ENCODE measurements around the gene SCRN2. TPM values are rescaled to one million over a fixed set of nuclear protein-coding genes. Genes with fewer than 3 reads are reported as not detected.
A peak's percentile ranks its signal among the peaks of the same experiment; 100 is the strongest.

Gene SCRN2
- total and polyA plus RNA-seq, 2 of the 13 experiments (the other 11 are each of a cell fraction or from before 2014, with no cell fraction given), result 21.7 to 29.5 TPM

DNA sequence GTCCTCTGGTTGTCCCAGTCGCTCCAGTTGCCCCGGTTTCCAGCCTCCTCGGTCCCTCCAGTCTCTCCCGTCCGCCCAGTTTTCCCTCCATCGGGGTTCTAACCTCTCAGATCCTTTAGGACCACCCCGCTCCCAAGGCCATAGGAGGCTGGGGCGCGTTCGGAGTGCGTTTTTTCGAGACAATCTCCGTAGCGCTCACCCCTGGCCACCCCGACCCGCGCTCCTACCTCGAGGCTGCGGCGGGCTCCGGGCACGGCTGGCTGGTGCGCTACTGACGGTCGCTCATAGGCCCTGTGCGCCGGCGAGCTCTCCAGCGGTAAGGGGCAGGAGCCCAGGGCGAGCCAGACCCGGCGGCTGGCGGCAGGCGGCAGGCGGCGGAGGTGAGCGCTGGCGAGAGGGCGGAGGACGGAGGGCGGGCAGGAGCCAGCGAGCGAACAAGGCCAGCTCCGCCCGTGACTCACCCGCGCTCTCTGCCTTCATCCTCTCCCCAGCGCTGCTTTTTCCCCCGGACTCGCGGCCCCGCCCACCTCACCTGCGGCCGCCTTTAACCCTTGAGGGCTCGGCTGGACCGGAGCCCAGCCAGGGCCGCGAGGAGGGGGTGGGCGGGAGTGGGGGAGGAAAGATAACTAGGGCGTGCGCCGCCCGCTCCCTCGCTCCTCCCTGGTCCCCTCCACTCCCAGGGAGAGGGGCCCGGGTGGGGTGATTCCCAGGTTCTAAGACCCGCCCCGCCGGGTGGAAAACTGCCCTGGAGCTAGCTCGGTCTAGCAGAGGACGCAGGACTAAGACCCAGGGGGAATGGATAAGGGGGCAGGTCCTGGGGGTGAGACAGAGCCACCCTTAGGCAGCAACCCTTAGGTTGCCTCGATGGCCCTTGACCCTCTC, 9.9 kb upstream of the SCRN2 start, which contains the start of gene SP6 (continued):
- no peak for TF ChIP-seq MLLT10 (CRISPR knock-in tag; IDR thresholded peaks at IDR 0.05)
- no peak for TF ChIP-seq MBD4 (IDR thresholded peaks at IDR 0.05; ENCODE audit: borderline replicate concordance, low read length)
- TF ChIP-seq, protein P1, sequence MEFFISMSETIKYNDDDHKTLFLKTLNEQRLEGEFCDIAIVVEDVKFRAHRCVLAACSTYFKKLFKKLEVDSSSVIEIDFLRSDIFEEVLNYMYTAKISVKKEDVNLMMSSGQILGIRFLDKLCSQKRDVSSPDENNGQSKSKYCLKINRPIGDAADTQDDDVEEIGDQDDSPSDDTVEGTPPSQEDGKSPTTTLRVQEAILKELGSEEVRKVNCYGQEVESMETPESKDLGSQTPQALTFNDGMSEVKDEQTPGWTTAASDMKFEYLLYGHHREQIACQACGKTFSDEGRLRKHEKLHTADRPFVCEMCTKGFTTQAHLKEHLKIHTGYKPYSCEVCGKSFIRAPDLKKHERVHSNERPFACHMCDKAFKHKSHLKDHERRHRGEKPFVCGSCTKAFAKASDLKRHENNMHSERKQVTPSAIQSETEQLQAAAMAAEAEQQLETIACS (CRISPR knock-in tag; IDR thresholded peaks at IDR 0.05), result no peak
- no peak for TF ChIP-seq ZNF333 (CRISPR knock-in tag; IDR thresholded peaks at IDR 0.05; ENCODE audit: borderline replicate concordance)
- TF ChIP-seq, protein P2, sequence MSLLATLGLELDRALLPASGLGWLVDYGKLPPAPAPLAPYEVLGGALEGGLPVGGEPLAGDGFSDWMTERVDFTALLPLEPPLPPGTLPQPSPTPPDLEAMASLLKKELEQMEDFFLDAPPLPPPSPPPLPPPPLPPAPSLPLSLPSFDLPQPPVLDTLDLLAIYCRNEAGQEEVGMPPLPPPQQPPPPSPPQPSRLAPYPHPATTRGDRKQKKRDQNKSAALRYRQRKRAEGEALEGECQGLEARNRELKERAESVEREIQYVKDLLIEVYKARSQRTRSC (CRISPR knock-in tag; IDR thresholded peaks at IDR 0.05; ENCODE audit: low read depth), result no peak
- TF ChIP-seq ZNF562 (CRISPR knock-in tag; IDR thresholded peaks at IDR 0.05; ENCODE audit: borderline replicate concordance), result no peak
- TF ChIP-seq PRMT3 (CRISPR knock-in tag; IDR thresholded peaks at IDR 0.05; ENCODE audit: borderline replicate concordance, low read depth), result no peak
- TF ChIP-seq ZNF260 (CRISPR knock-in tag; IDR thresholded peaks at IDR 0.05; ENCODE audit: borderline replicate concordance, low read depth), result no peak
- peak; percentile 82 for TF ChIP-seq HDAC1 (CRISPR knock-in tag; IDR thresholded peaks at IDR 0.05)
- no peak for TF ChIP-seq PTBP1 (IDR thresholded peaks at IDR 0.05; ENCODE audit: low read depth, low read length, poor library complexity, severe bottlenecking)
- peak; percentile 98 for TF ChIP-seq MTF2 (CRISPR knock-in tag; IDR thresholded peaks at IDR 0.05; ENCODE audit: borderline replicate concordance)
- no peak for TF ChIP-seq NR1H2 (CRISPR knock-in tag; IDR thresholded peaks at IDR 0.05; ENCODE audit: borderline replicate concordance, low read depth)
- TF ChIP-seq RARA (CRISPR knock-in tag; IDR thresholded peaks at IDR 0.05), result 0 out of 2 replicates have a peak, but pooled peaks have one; percentile 26
- no peak for TF ChIP-seq SMAD1 (CRISPR knock-in tag; IDR thresholded peaks at IDR 0.05; ENCODE audit: borderline replicate concordance, low read depth)
- TF ChIP-seq POLR2G (IDR thresholded peaks at IDR 0.05; ENCODE audit: low read depth, low read length), result peak; percentile 44; the same call in 1 of the 2 replicates
- no peak for TF ChIP-seq FOXK2 (IDR thresholded peaks at IDR 0.05)
- no peak for TF ChIP-seq HCFC1 (IDR thresholded peaks at IDR 0.05; ENCODE audit: low read depth, low read length)
- TF ChIP-seq DPF2 (CRISPR knock-in tag; IDR thresholded peaks at IDR 0.05; ENCODE audit: borderline replicate concordance, low read depth), result 0 out of 2 replicates have a peak, but pooled peaks have one; percentile 30
- TF ChIP-seq, protein P3, sequence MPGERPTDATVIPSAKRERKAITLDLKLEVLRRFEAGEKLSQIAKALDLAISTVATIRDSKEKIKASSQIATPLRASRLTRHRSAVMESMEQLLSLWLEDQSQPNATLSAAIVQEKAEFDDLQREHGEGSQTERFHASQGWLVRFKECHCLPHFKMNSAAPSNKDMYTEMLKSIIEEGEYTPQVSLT (CRISPR knock-in tag; IDR thresholded peaks at IDR 0.05; ENCODE audit: borderline replicate concordance, low read depth), result no peak
- no peak; the same call in 1 of the 2 replicates for TF ChIP-seq ZNF460 (CRISPR knock-in tag; IDR thresholded peaks at IDR 0.05; ENCODE audit: borderline replicate concordance)
- TF ChIP-seq ZNF484 (CRISPR knock-in tag; IDR thresholded peaks at IDR 0.05; ENCODE audit: borderline replicate concordance, low read depth), result no peak
- TF ChIP-seq ZBTB7B (CRISPR knock-in tag; IDR thresholded peaks at IDR 0.05), result peak; percentile 19; the same call in 1 of the 2 replicates
- peak; percentile 60 for TF ChIP-seq ZNF777 (CRISPR knock-in tag; IDR thresholded peaks at IDR 0.05)
- peak; percentile 39; the same call in 1 of the 2 replicates for TF ChIP-seq HIVEP1 (CRISPR knock-in tag; IDR thresholded peaks at IDR 0.05)
- TF ChIP-seq, protein P4, sequence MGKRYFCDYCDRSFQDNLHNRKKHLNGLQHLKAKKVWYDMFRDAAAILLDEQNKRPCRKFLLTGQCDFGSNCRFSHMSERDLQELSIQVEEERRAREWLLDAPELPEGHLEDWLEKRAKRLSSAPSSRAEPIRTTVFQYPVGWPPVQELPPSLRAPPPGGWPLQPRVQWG (CRISPR knock-in tag; IDR thresholded peaks at IDR 0.05; ENCODE audit: borderline replicate concordance, low read depth), result no peak

Measured in HepG2 (cell line).